ENCODE results near the gene FAM227A. TPM values are rescaled to one million over a fixed set of nuclear protein-coding genes. Genes with fewer than 3 reads are reported as not detected.

Gene FAM227A
- total and polyA plus RNA-seq, 8 donors, result under 0.01 to 39.1 (median 0.81) TPM

- no peak overlapping the region for H3K27ac ChIP-seq
- no peak overlapping the region for H3K4me3 ChIP-seq
- H3K9me3 ChIP-seq, result no peaks in the 10 kb centered on the region
- TF ChIP-seq POLR2A (IDR thresholded peaks at IDR 0.05), result no peak
- no peak for TF ChIP-seq POLR2AphosphoS5 (IDR thresholded peaks at IDR 0.05)
- TF ChIP-seq, protein P1, sequence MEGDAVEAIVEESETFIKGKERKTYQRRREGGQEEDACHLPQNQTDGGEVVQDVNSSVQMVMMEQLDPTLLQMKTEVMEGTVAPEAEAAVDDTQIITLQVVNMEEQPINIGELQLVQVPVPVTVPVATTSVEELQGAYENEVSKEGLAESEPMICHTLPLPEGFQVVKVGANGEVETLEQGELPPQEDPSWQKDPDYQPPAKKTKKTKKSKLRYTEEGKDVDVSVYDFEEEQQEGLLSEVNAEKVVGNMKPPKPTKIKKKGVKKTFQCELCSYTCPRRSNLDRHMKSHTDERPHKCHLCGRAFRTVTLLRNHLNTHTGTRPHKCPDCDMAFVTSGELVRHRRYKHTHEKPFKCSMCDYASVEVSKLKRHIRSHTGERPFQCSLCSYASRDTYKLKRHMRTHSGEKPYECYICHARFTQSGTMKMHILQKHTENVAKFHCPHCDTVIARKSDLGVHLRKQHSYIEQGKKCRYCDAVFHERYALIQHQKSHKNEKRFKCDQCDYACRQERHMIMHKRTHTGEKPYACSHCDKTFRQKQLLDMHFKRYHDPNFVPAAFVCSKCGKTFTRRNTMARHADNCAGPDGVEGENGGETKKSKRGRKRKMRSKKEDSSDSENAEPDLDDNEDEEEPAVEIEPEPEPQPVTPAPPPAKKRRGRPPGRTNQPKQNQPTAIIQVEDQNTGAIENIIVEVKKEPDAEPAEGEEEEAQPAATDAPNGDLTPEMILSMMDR (IDR thresholded peaks at IDR 0.05), result no peak
- H3K4me1 ChIP-seq, result no peaks in the 10 kb centered on the region
- intact Hi-C loops (cut with DNase I; ENCODE audit: low total_unique reads), result no loop called here
- no peaks in the 10 kb centered on the region for H3K27me3 ChIP-seq
- H3K36me3 ChIP-seq, result no peaks in the 10 kb centered on the region
- DNase-seq, result no peak
- WGBS, 5 donors, result 89 to 95% (median 93%) methylated on average over 13 of the region's 13 CpGs
Measured at GRCh38 chr22:38641476-38642040, 14.6 kb downstream of the FAM227A start.

DNA sequence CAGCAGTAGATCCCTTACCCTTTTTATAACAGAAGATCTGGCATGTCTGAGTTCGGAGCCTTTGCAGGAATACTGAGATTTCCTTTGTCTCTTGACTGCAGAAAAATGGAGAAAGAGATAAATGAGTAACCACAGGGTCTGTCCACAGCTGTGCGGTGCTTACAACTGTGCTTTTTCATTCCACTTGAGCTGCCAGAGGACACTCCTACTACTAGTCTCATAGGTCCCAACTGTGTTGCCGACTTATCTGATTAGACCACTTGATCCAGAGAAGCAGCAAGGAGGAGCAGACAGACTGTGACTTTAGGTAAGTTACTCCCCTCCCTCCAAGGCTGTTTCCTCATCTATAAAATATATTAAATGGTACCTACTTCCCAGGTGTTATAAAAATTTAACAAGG lies 17.5 kb downstream of the FAM227A start:
- TF ChIP-seq, protein P1 (IDR thresholded peaks at IDR 0.05), result no peak
- TF ChIP-seq POLR2A (IDR thresholded peaks at IDR 0.05), result no peak
- no peak for TF ChIP-seq EP300 (IDR thresholded peaks at IDR 0.05)
- TF ChIP-seq POLR2AphosphoS5 (IDR thresholded peaks at IDR 0.05), result no peak
- Histone ChIP-seq H3K4me3 (no peak overlapping the region), H3K36me3 (peaks cover 0 to 4% (median 0%) of the 10 kb centered on the region in 4 donors), H3K27me3 (no peaks in the 10 kb centered on the region), H3K27ac (no peak overlapping the region), H3K9me3 (no peaks in the 10 kb centered on the region), H3K4me1 (no peaks in the 10 kb centered on the region)
- no peak for DNase-seq
- intact Hi-C loops (cut with DNase I; ENCODE audit: low total_unique reads), result no loop called here
- 62 to 77% (median 66%) methylated on average over 3 of the region's 3 CpGs for WGBS, 5 donors

GRCh38 chr22:38638216-38638615 lies 18.0 kb downstream of the FAM227A start:
- no peak overlapping the region for H3K27ac ChIP-seq
- no peak overlapping the region for H3K4me3 ChIP-seq
- DNase-seq, result no peak
- no peaks in the 10 kb centered on the region for H3K4me1 ChIP-seq
- H3K27me3 ChIP-seq, result no peaks in the 10 kb centered on the region
- H3K9me3 ChIP-seq, result no peaks in the 10 kb centered on the region
- intact Hi-C loops (cut with DNase I; ENCODE audit: low total_unique reads), result no loop called here
- TF ChIP-seq, protein P1 (IDR thresholded peaks at IDR 0.05), result no peak
- TF ChIP-seq POLR2AphosphoS5 (IDR thresholded peaks at IDR 0.05), result no peak
- TF ChIP-seq POLR2A (IDR thresholded peaks at IDR 0.05), result no peak
- no peak for TF ChIP-seq EP300 (IDR thresholded peaks at IDR 0.05)
- H3K36me3 ChIP-seq, result peaks cover 0 to 4% (median 2%) of the 10 kb centered on the region in 4 donors
- 88 to 98% (median 94%) methylated on average over 2 of the region's 2 CpGs for WGBS, 5 donors

DNA sequence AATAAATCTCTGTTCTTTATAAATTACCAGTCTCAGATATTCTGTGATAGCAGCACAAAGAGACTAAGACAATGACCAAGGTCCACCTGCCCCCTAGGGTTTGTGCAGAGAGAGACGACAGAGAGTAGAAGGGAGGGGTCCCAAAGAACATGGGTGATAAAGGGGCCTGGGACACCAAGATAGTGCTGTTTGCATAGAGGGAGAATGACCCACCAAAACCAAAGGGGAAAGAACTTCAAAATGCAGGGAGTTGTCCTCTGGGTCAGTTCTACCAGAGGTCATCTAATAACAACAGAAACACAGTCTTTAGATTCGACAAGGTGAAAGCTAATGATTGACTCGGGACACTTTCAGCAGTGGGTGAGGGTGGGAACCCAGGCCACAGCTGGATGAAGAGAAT lies 23.7 kb downstream of the FAM227A start:
- Histone ChIP-seq H3K9me3 (no peaks in the 10 kb centered on the region), H3K27me3 (no peaks in the 10 kb centered on the region), H3K4me1 (no peaks in the 10 kb centered on the region), H3K4me3 (no peak overlapping the region), H3K36me3 (peaks cover 0 to 31% (median 2%) of the 10 kb centered on the region in 4 donors), H3K27ac (no peak overlapping the region)
- TF ChIP-seq EP300 (IDR thresholded peaks at IDR 0.05), result no peak
- TF ChIP-seq, protein P1 (IDR thresholded peaks at IDR 0.05), result no peak
- no peak for TF ChIP-seq POLR2AphosphoS5 (IDR thresholded peaks at IDR 0.05)
- no peak for TF ChIP-seq POLR2A (IDR thresholded peaks at IDR 0.05)
- intact Hi-C loops (cut with DNase I; ENCODE audit: low total_unique reads), result no loop called here
- DNase-seq, result no peak
- WGBS, 5 donors, result 46 to 72% (median 58%) methylated on average over 3 of the region's 3 CpGs

All from stomach (tissue), 9 donors.